Measurements from ENCODE around the gene CMC4.

CMC4 gene

DNA sequence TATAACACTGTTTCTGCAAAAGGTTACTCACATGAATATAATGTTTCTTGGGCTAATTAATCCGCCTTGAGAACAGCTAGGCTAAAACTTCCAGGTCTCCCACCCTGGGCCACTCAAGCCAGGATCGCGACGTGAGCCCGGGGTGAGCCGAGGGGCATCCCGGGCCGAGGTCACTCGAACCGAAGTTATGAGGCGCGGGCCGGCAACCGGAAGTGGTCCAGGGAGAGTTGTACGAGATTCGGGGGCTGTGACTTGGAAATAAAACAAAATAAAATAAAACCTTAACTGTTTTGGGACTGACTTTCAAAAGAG, 317 bp downstream of the CMC4 start:
- Histone ChIP-seq H3K27me3 (ENCODE audit: low read depth, low read length) (no peaks in the 10 kb centered on the region), H3K27ac (ENCODE audit: low read length) (peak overlapping the region; percentile 81), H3K36me3 (ENCODE audit: control insufficient read depth in 1 of 2, insufficient read depth in 2 of 2, low read length in 2 of 2) (peaks cover 7 to 9% of the 10 kb centered on the region in 2 donors), H3K4me1 (ENCODE audit: control insufficient read depth in 1 of 2, insufficient read depth in 2 of 2, low read length in 2 of 2) (peaks cover 0 to 16% of the 10 kb centered on the region in 2 donors), H3K9me3 (ENCODE audit: control insufficient read depth in 1 of 2, low read length in 2 of 2) (no peaks in the 10 kb centered on the region), H3K4me3 (ENCODE audit: low read depth in 1 of 2, low read length in 2 of 2) (peak overlapping the region; percentile 67 to 82)

DNA sequence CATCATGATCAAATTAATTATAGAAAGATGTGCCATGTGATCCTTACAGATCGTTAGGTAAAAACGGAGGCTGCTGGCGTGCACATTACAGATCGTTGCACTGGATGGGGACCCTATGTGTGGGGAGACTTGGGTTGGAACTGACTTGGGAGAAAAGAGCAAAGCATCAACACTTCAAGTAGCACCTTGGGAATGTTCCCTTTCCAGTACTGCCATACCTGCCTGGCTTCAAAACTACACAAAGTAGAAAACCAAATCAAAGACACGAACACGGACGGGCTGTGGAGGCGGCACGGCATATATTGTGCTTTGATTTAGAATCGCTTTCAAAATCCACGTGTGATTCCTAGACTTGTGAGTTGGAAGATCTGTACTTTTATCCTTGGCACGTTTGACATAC, 898 bp downstream of the CMC4 start:
- Histone ChIP-seq H3K9me3 (ENCODE audit: control insufficient read depth in 1 of 2, low read length in 2 of 2) (no peaks in the 10 kb centered on the region), H3K27me3 (ENCODE audit: low read depth, low read length) (no peaks in the 10 kb centered on the region), H3K27ac (ENCODE audit: low read length) (peak overlapping the region; percentile 81), H3K4me1 (ENCODE audit: control insufficient read depth in 1 of 2, insufficient read depth in 2 of 2, low read length in 2 of 2) (peaks cover 0 to 16% of the 10 kb centered on the region in 2 donors), H3K36me3 (ENCODE audit: control insufficient read depth in 1 of 2, insufficient read depth in 2 of 2, low read length in 2 of 2) (peaks cover 5 to 7% of the 10 kb centered on the region in 2 donors), H3K4me3 (ENCODE audit: low read depth in 1 of 2, low read length in 2 of 2) (peak overlapping the region; percentile 67 to 82)

DNA sequence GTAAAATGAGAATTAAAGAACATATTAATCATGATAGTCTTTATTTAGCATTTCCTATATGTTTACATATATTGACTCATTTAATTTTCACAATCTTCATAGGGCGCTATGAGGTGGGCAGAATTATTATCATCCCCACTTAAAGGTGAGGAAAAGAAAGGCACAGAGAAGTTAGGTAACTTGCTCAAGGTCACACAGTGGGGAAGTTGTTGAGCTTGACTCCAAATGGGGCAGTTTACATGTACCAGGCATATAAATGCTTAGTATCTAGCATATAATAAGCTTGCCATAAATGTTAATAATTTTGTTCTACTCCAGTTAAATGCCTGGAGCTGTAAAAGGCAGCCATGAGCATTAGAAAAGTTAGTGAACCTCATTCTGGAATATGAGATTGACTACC, 1.5 kb downstream of the CMC4 start:
- no peaks in the 10 kb centered on the region for H3K9me3 ChIP-seq (ENCODE audit: control insufficient read depth in 1 of 2, low read length in 2 of 2)
- H3K27ac ChIP-seq (ENCODE audit: low read length) = no peak overlapping the region
- H3K36me3 ChIP-seq (ENCODE audit: control insufficient read depth in 1 of 2, insufficient read depth in 2 of 2, low read length in 2 of 2) = peaks cover 5 to 7% of the 10 kb centered on the region in 2 donors
- H3K4me3 ChIP-seq (ENCODE audit: low read depth in 1 of 2, low read length in 2 of 2) = peak overlapping the region; percentile 67 to 82
- peaks cover 0 to 16% of the 10 kb centered on the region in 2 donors for H3K4me1 ChIP-seq (ENCODE audit: control insufficient read depth in 1 of 2, insufficient read depth in 2 of 2, low read length in 2 of 2)
- no peaks in the 10 kb centered on the region for H3K27me3 ChIP-seq (ENCODE audit: low read depth, low read length)

DNA sequence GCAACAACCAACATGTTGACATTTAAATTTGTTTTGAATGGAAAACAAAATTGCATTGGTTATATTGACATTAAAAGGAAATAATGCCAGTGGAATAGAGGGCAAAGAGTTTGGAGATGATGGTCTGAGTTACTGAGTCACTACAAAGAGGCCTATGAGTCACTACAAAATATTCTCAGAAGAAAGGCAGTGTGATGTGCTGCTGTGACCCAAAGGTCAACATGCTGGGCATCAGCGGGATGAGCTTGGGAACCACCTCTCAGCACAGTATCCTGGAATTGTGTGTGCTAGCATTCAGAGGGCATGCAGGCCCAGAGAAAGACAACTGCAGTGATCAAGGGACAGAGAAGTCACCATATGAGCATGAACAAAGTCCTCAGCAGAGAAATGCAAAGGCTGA, 2.8 kb downstream of the CMC4 start:
- no peak overlapping the region for H3K27ac ChIP-seq (ENCODE audit: low read length)
- no peaks in the 10 kb centered on the region for H3K36me3 ChIP-seq (ENCODE audit: control insufficient read depth in 1 of 2, insufficient read depth in 2 of 2, low read length in 2 of 2)
- peaks cover 0 to 16% of the 10 kb centered on the region in 2 donors for H3K4me1 ChIP-seq (ENCODE audit: control insufficient read depth in 1 of 2, insufficient read depth in 2 of 2, low read length in 2 of 2)
- H3K9me3 ChIP-seq (ENCODE audit: control insufficient read depth in 1 of 2, low read length in 2 of 2) = no peaks in the 10 kb centered on the region
- no peaks in the 10 kb centered on the region for H3K27me3 ChIP-seq (ENCODE audit: low read depth, low read length)
- H3K4me3 ChIP-seq (ENCODE audit: low read depth in 1 of 2, low read length in 2 of 2) = no peak overlapping the region

DNA sequence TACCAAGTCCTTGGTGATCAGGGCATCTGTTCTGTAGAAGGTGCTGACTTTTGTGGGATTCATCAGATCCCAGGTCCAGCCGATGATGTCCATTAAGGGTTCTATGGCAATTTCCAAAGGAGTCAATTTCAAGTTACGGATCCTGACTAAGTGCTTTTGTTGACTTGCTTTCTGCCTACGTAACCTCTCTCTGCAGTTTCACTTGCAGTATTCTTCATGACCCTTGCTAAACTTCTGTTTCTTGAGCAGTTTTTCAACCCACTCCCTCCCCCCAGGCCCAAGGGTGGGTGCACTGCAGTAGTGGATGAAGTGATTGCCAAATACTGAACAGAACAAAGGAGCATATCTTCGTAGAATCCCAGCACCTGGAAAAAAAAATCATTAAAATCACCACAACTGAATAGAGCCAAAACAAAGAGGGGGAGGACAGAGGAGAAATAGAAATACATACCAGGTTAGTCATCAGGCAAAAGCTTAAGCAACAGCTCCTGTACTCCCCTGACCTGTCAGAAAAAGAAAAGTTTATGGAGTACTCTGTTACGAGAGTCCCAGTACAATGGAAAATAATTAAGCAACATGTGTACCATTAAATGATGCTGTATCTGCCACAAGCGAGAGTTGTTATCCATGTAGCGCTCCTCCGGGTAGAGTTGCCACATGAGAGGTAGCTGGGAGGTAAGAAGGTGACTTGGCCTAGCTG, 5.8 kb downstream of the CMC4 start:
- no peak overlapping the region for H3K27ac ChIP-seq (ENCODE audit: low read length)
- no peaks in the 10 kb centered on the region for H3K36me3 ChIP-seq (ENCODE audit: control insufficient read depth in 1 of 2, insufficient read depth in 2 of 2, low read length in 2 of 2)
- H3K9me3 ChIP-seq (ENCODE audit: control insufficient read depth in 1 of 2, low read length in 2 of 2) = no peaks in the 10 kb centered on the region
- no peak overlapping the region for H3K4me3 ChIP-seq (ENCODE audit: low read depth in 1 of 2, low read length in 2 of 2)
- H3K4me1 ChIP-seq (ENCODE audit: control insufficient read depth in 1 of 2, insufficient read depth in 2 of 2, low read length in 2 of 2) = peaks cover 0 to 9% of the 10 kb centered on the region in 2 donors
- no peaks in the 10 kb centered on the region for H3K27me3 ChIP-seq (ENCODE audit: low read depth, low read length)

DNA sequence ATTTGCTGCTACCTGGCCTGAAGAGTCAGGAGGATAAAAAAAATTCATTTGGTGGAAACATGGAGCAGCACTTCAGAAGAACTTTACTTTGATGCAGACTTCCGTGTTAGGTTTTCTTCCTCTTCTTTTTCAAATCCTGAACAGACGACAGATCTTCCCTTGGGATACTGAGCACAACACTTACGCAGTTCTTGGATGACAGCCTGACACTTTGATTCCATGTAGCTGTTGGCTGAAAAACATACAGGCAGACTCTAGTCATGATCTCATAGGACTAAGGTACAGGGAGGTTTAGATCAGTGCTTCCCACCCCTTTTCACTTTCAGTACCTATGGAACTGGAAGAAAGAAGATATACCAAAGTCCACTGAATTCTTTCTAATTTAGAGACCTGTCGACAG, 9.2 kb downstream of the CMC4 start:
- Histone ChIP-seq H3K4me1 (ENCODE audit: control insufficient read depth in 1 of 2, insufficient read depth in 2 of 2, low read length in 2 of 2) (peaks cover 0 to 4% of the 10 kb centered on the region in 2 donors), H3K27me3 (ENCODE audit: low read depth, low read length) (no peaks in the 10 kb centered on the region), H3K27ac (ENCODE audit: low read length) (no peak overlapping the region), H3K9me3 (ENCODE audit: control insufficient read depth in 1 of 2, low read length in 2 of 2) (no peaks in the 10 kb centered on the region), H3K36me3 (ENCODE audit: control insufficient read depth in 1 of 2, insufficient read depth in 2 of 2, low read length in 2 of 2) (no peaks in the 10 kb centered on the region), H3K4me3 (ENCODE audit: low read depth in 1 of 2, low read length in 2 of 2) (no peak overlapping the region)

DNA sequence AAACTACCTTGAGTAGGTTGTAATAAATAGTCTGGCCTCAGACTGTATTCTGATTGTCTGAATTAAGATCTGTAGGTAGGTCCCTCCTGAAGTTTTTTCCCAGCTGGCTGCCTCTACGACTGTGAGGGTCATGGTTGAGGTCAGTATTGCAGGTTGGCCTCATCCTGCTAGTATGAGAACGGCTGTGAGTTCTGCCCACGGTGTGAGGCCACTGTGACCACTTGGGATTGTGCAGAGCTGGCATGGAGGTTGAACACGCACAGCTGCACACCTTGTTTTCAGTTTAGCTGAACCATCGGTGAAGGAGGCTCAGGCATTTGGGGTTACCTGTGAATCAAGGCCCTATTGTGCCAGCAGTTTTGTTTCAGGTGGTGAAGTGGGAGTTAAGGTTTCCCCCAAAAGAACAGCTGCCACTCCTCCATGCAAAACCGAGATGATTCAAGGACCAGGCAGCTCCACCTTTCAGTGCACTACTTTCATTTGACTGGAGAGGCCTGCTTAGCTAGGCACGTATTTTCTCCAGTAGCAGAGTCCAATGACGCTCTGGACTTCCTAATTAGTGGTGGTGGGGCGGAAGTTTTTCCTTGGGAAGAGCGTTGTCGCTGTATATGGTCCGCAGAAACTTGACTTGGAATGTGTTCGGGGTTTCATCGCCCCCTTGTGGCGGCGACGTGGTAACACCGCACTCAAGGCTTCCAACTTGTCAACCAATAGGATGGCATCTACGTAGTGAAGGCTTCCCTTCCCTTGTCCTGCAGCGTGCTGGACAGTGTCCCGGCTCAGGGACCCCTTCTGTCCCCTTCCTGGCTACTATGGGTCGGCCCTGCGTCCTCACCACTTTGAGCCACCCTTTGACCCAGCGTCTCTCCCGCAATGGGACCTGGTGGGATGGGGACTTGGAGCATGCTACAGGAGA, 13.8 kb downstream of the CMC4 start:
- H3K4me3 ChIP-seq (ENCODE audit: low read depth in 1 of 2, low read length in 2 of 2) = peak overlapping the region in 1 of 2 donors; percentile 46
- no peaks in the 10 kb centered on the region for H3K27me3 ChIP-seq (ENCODE audit: low read depth, low read length)
- H3K36me3 ChIP-seq (ENCODE audit: control insufficient read depth in 1 of 2, insufficient read depth in 2 of 2, low read length in 2 of 2) = peaks cover 0 to 6% of the 10 kb centered on the region in 2 donors
- peaks cover 0 to 5% of the 10 kb centered on the region in 2 donors for H3K4me1 ChIP-seq (ENCODE audit: control insufficient read depth in 1 of 2, insufficient read depth in 2 of 2, low read length in 2 of 2)
- no peaks in the 10 kb centered on the region for H3K9me3 ChIP-seq (ENCODE audit: control insufficient read depth in 1 of 2, low read length in 2 of 2)
- H3K27ac ChIP-seq (ENCODE audit: low read length) = no peak overlapping the region

DNA sequence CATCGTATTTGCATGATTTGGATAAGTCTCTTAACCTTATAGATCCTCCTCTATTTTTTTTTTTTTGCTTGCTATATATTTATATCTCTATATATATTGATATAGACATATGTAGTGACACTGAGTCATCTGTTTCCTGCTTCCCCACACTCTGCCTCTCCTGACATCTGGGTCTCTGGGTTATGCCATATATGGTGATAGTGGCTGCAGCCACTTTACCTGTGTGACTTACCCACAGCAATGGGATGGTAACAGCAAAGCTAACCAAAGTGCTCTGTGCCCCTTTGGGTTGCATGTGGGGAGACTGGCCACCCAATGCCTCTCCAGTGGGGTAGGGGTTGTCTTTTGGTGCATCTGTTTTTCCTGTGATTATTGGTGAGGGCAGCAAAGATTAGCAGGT, 14.5 kb downstream of the CMC4 start:
- no peak overlapping the region for H3K27ac ChIP-seq (ENCODE audit: low read length)
- no peak overlapping the region for H3K4me3 ChIP-seq (ENCODE audit: low read depth in 1 of 2, low read length in 2 of 2)
- H3K9me3 ChIP-seq (ENCODE audit: control insufficient read depth in 1 of 2, low read length in 2 of 2) = no peaks in the 10 kb centered on the region
- H3K4me1 ChIP-seq (ENCODE audit: control insufficient read depth in 1 of 2, insufficient read depth in 2 of 2, low read length in 2 of 2) = peaks cover 0 to 5% of the 10 kb centered on the region in 2 donors
- peaks cover 0 to 6% of the 10 kb centered on the region in 2 donors for H3K36me3 ChIP-seq (ENCODE audit: control insufficient read depth in 1 of 2, insufficient read depth in 2 of 2, low read length in 2 of 2)
- no peaks in the 10 kb centered on the region for H3K27me3 ChIP-seq (ENCODE audit: low read depth, low read length)

DNA sequence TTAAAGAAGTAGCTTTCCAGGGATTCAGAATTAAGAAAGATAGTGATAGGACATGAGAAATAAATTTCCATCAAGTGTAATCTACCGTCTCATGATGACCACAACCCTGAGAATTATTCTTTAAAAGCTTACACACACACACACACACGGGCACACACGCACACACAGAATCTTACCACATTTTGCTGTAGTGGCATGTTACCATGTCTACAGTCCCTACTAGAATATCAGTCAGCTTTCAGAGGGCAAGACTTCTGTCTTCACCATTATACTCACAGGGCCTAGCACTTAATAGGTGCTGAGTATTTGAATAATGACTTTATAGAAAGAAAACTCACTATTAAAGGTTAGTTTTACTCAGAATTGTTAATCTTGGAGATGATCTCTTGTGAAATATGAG, 15.4 kb downstream of the CMC4 start:
- peaks cover 0 to 5% of the 10 kb centered on the region in 2 donors for H3K4me1 ChIP-seq (ENCODE audit: control insufficient read depth in 1 of 2, insufficient read depth in 2 of 2, low read length in 2 of 2)
- H3K9me3 ChIP-seq (ENCODE audit: control insufficient read depth in 1 of 2, low read length in 2 of 2) = no peaks in the 10 kb centered on the region
- H3K27ac ChIP-seq (ENCODE audit: low read length) = no peak overlapping the region
- no peaks in the 10 kb centered on the region for H3K27me3 ChIP-seq (ENCODE audit: low read depth, low read length)
- H3K4me3 ChIP-seq (ENCODE audit: low read depth in 1 of 2, low read length in 2 of 2) = no peak overlapping the region
- H3K36me3 ChIP-seq (ENCODE audit: control insufficient read depth in 1 of 2, insufficient read depth in 2 of 2, low read length in 2 of 2) = peaks cover 0 to 6% of the 10 kb centered on the region in 2 donors

DNA sequence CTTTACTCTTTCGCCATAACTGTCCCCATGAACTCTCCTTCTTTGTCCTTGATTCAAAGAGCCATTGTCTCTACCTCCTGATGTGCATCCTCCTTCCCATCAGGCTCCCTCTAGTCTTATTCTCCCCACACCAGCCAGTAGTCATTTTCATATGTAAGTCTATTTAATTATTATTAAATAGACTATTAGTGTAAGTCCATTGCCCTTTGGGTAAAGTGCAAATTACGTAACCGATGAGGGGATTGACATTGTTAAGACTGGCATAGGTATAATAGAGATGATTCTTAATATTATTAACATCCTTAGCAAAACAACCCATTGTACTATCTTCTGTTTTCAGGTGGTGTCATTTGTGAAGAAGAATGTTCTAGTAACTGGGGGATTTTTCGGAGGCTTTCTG, 16.7 kb downstream of the CMC4 start:
- peaks cover 0 to 5% of the 10 kb centered on the region in 2 donors for H3K4me1 ChIP-seq (ENCODE audit: control insufficient read depth in 1 of 2, insufficient read depth in 2 of 2, low read length in 2 of 2)
- no peak overlapping the region for H3K4me3 ChIP-seq (ENCODE audit: low read depth in 1 of 2, low read length in 2 of 2)
- H3K27ac ChIP-seq (ENCODE audit: low read length) = no peak overlapping the region
- no peaks in the 10 kb centered on the region for H3K9me3 ChIP-seq (ENCODE audit: control insufficient read depth in 1 of 2, low read length in 2 of 2)
- H3K27me3 ChIP-seq (ENCODE audit: low read depth, low read length) = no peaks in the 10 kb centered on the region
- H3K36me3 ChIP-seq (ENCODE audit: control insufficient read depth in 1 of 2, insufficient read depth in 2 of 2, low read length in 2 of 2) = peaks cover 0 to 6% of the 10 kb centered on the region in 2 donors

DNA sequence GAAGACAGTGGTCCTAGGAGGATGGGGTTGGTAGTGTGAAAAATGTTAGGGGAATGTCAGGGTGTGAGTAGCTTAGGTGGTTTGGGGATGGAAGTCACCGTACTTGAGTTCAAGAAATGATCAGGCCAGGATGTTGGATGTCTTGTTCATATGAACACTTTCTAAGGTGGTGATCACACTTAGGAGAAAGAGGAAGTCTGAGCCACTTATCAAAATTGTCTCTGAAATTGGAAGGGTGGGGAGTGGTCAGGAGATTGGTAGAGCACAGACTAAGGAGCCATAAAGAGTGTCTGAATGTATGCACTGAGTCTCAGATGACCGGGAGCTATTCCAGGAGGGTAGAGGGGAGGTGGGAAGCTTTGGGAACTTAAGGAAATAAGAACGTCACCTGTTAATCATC, 17.3 kb downstream of the CMC4 start:
- H3K4me1 ChIP-seq (ENCODE audit: control insufficient read depth in 1 of 2, insufficient read depth in 2 of 2, low read length in 2 of 2) = peaks cover 0 to 9% of the 10 kb centered on the region in 2 donors
- peaks cover 0 to 6% of the 10 kb centered on the region in 2 donors for H3K36me3 ChIP-seq (ENCODE audit: control insufficient read depth in 1 of 2, insufficient read depth in 2 of 2, low read length in 2 of 2)
- H3K4me3 ChIP-seq (ENCODE audit: low read depth in 1 of 2, low read length in 2 of 2) = no peak overlapping the region
- no peak overlapping the region for H3K27ac ChIP-seq (ENCODE audit: low read length)
- no peaks in the 10 kb centered on the region for H3K9me3 ChIP-seq (ENCODE audit: control insufficient read depth in 1 of 2, low read length in 2 of 2)
- H3K27me3 ChIP-seq (ENCODE audit: low read depth, low read length) = no peaks in the 10 kb centered on the region
